ENCODE results near the gene GDI2. TPM values are rescaled to one million over a fixed set of nuclear protein-coding genes. Genes with fewer than 3 reads are reported as not detected.

The GDI2 gene
- total RNA-seq, 4 donors from 2014 or later = 215 to 263 (median 248) TPM

DNA sequence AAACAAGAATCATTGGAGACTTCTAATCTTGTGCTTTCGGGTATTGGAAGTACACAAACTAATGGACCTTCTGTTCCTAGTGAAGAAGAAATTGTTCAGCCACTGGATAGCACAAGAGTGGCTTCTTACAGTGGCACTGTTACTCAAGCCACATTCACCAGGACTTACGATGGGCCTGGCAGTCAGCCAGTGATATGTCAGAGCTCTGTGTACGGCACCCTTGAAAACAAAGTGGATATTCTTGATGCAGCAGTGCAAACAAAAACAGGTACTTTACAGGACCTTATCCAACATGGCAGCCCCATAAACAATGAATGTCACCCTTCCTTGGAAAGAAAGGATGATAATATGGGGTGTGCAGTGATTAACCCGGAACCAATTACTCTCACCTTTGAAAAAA lies 67.0 kb downstream of the GDI2 start:
- DNase-seq (ENCODE audit: low spot score) (no peak), ATAC-seq (ENCODE audit: low FRiP score) (no peak)
- TF ChIP-seq, protein P1, sequence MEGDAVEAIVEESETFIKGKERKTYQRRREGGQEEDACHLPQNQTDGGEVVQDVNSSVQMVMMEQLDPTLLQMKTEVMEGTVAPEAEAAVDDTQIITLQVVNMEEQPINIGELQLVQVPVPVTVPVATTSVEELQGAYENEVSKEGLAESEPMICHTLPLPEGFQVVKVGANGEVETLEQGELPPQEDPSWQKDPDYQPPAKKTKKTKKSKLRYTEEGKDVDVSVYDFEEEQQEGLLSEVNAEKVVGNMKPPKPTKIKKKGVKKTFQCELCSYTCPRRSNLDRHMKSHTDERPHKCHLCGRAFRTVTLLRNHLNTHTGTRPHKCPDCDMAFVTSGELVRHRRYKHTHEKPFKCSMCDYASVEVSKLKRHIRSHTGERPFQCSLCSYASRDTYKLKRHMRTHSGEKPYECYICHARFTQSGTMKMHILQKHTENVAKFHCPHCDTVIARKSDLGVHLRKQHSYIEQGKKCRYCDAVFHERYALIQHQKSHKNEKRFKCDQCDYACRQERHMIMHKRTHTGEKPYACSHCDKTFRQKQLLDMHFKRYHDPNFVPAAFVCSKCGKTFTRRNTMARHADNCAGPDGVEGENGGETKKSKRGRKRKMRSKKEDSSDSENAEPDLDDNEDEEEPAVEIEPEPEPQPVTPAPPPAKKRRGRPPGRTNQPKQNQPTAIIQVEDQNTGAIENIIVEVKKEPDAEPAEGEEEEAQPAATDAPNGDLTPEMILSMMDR (IDR thresholded peaks at IDR 0.05) = no peak

- no peak for ATAC-seq (ENCODE audit: low FRiP score)
- TF ChIP-seq, protein P1 (IDR thresholded peaks at IDR 0.05) = no peak
- DNase-seq (ENCODE audit: low spot score) = no peak
These were observed 68.4 kb downstream of the GDI2 start for GRCh38 chr10:5744849-5745248.

DNA sequence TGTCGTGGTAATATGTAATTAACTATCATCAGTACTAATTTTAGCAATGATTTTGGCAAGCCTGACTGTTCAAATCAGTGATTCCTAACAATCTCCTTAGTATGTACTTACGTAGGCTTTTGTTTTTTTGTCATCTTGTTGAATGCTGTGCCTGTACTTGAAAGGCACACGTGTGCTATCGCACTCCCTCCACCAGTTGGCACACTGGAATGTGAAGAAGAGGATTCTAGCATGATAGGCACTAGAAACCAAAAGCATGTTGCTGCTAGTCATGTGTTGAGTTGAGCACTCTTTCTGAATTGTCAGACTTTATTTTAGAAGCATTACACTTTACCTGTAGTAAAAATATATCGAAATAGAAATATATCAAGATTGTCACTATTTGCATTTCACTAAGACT lies 69.5 kb downstream of the GDI2 start:
- TF ChIP-seq, protein P1 (IDR thresholded peaks at IDR 0.05) = no peak
- DNase-seq (ENCODE audit: low spot score) (no peak), ATAC-seq (ENCODE audit: low FRiP score) (no peak)

GRCh38 chr10:5742116-5742515 lies 71.1 kb downstream of the GDI2 start:
- TF ChIP-seq, protein P1 (IDR thresholded peaks at IDR 0.05) = no peak
- DNase-seq (ENCODE audit: low spot score) (no peak), ATAC-seq (ENCODE audit: low FRiP score) (no peak)

DNA sequence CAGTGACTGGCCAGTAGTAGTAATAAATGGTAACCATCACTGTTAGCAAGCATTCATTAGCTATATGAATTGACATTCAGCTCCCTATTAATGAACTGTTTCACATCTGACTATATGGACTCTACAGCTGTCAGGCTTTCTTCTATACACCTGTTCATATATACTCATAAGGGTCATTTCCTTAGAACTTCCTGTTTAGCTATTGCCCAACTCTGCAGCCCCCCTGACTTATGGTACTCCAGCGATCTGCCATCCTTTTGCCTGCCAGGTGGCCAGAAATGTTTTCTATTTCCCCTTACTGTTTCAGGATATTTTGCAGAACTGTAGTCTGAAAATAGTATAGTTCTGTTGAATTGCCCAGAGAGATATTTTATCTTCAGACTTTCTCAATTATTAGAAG lies 72.0 kb downstream of the GDI2 start:
- ATAC-seq (ENCODE audit: low FRiP score) (no peak), DNase-seq (ENCODE audit: low spot score) (no peak)
- TF ChIP-seq, protein P1 (IDR thresholded peaks at IDR 0.05) = no peak

DNA sequence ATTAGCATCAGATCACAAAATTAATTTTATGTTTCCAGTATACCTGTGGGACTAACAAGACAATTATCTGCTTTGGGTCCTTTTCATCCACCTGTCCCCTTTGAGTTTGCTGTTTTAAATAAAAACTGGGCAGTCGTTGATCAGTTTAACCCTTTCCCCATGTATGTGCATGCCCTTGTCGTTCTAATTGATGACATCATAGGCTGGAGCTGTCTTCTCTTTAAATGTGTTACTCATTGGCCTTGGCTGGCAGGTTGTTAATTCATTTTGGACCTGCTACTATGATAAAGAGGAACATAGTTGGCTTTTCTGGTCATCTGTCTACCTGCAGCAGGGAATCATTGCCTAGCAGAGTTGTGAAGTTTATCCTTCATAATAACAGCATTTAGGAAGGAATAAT lies 74.8 kb downstream of the GDI2 start:
- no peak for DNase-seq (ENCODE audit: low spot score)
- no peak for ATAC-seq (ENCODE audit: low FRiP score)
- TF ChIP-seq, protein P1 (IDR thresholded peaks at IDR 0.05) = no peak

DNA sequence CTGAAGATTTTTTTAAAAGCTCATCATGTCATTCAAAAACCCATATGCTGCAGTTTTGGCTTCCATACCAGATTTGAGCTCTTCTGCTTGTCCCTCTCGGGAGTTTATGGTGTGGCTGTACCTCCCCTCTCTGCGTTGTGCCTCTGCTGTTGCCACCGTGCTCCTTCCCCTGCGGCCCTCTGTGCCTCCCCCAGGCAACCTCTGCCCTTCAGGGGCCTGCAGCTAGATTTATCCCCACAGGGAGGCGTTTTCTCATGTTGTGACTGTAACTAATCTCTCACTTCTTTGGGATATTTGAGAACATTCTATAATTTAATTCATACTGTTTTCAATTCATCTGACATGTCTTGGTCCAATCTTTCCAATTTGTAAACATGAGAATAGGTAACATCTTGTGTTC lies 75.9 kb downstream of the GDI2 start:
- TF ChIP-seq, protein P1 (IDR thresholded peaks at IDR 0.05) = no peak
- ATAC-seq (ENCODE audit: low FRiP score) (no peak), DNase-seq (ENCODE audit: low spot score) (no peak)
